ENCODE data around the gene RFX5.

GRCh38 chr1:151311011-151311410 is 36.0 kb downstream of the RFX5 start:
- TF ChIP-seq CTCF (IDR thresholded peaks at IDR 0.05) (no peak), POLR2A (IDR thresholded peaks at IDR 0.05) (no peak), POLR2AphosphoS5 (IDR thresholded peaks at IDR 0.05) (no peak)

Measured in gastroesophageal sphincter (tissue), 3 donors.